CD4-positive, alpha-beta memory T cell (primary cell): ENCODE data around the gene ACAP2. TPM values are rescaled to one million over a fixed set of nuclear protein-coding genes. Genes with fewer than 3 reads are reported as not detected.
"Not testable (repeated sequence)": the region's sequence is repeated elsewhere in the genome, so short reads cannot be mapped to it uniquely, and the experiment has no call there.

Experiments used
- CTCF ChIA-PET: fragments of 350-600 bp; sonication (Branson Sonifier 250); formaldehyde crosslinking; loops from one replicate; lab custom pipeline; 2021; ENCODE audit warnings: inconsistent platforms; ENCODE audit not compliant: partially characterized antibody; lab: Charles Lee
- POLR2A ChIA-PET: fragments of 350-600 bp; sonication (Branson Sonifier 250); formaldehyde crosslinking; loops from one replicate; lab custom pipeline; 2021; ENCODE audit not compliant: partially characterized antibody; lab: Charles Lee
- DNase-seq, 5 donors: peaks; one replicate each; pipeline versions ENCODE4 v3.0.0 to v3.0.0-alpha.2; 2020 to 2022; ENCODE audit warnings: mixed read lengths in 1 of 5
- H3K27ac ChIP-seq: one replicate; pipeline ENCODE4 v1.7.0; 2013; ENCODE audit warnings: low read depth, low read length
- H3K27me3 ChIP-seq: 2 replicates; pipeline ENCODE4 v1.7.0; 2013; ENCODE audit warnings: mild to moderate bottlenecking, low read length, moderate library complexity; ENCODE audit not compliant: insufficient read depth
- H3K36me3 ChIP-seq: 2 replicates; pipeline ENCODE4 v1.7.0; 2013; ENCODE audit warnings: mild to moderate bottlenecking, low read length, moderate library complexity; ENCODE audit not compliant: insufficient read depth
- H3K4me1 ChIP-seq: 2 replicates; pipeline ENCODE4 v1.7.0; 2013; ENCODE audit warnings: mild to moderate bottlenecking, low read length, moderate library complexity; ENCODE audit not compliant: insufficient read depth
- H3K4me3 ChIP-seq, 2 donors: one replicate each; pipeline ENCODE4 v1.7.0; 2013; ENCODE audit warnings: low read length in 2 of 2, mild to moderate bottlenecking in 1 of 2
- H3K9me3 ChIP-seq, 2 donors: one replicate each; pipeline ENCODE4 v1.7.0; 2013; ENCODE audit warnings: low read length in 2 of 2, control low read depth in 1 of 2; ENCODE audit not compliant: control insufficient read depth in 1 of 2
- H3K27ac Mint-ChIP-seq, 7 donors: one replicate each; pipeline ENCODE4 v1.8.0; 2020 to 2021; ENCODE audit warnings: mixed read lengths in 7 of 7, mild to moderate bottlenecking in 6 of 7, inconsistent platforms in 3 of 7, moderate library complexity in 3 of 7
- H3K27me3 Mint-ChIP-seq, 2 donors: one replicate each; pipeline ENCODE4 v1.8.0; 2020 to 2021; ENCODE audit warnings: mixed read lengths in 2 of 2
- H3K36me3 Mint-ChIP-seq, 2 donors: one replicate each; pipeline ENCODE4 v1.8.0; 2020 to 2021; ENCODE audit warnings: mixed read lengths in 2 of 2, inconsistent platforms in 1 of 2, mild to moderate bottlenecking in 1 of 2
- H3K4me1 Mint-ChIP-seq, 4 donors: one replicate each; pipeline ENCODE4 v1.8.0; 2020 to 2021; ENCODE audit warnings: mixed read lengths in 4 of 4, mild to moderate bottlenecking in 1 of 4
- H3K4me3 Mint-ChIP-seq, 8 donors: one replicate each; pipeline ENCODE4 v1.8.0; 2020 to 2021; ENCODE audit warnings: mixed read lengths in 8 of 8, mild to moderate bottlenecking in 7 of 8, moderate library complexity in 6 of 8, inconsistent platforms in 3 of 8
- H3K9me3 Mint-ChIP-seq, 8 donors: one replicate each; pipeline ENCODE4 v1.8.0; 2020 to 2021; ENCODE audit warnings: mixed read lengths in 8 of 8, mild to moderate bottlenecking in 5 of 8, inconsistent platforms in 3 of 8, moderate library complexity in 1 of 8
- intact Hi-C: fragments of 100-400 bp; cut with micrococcal nuclease; formaldehyde crosslinking; loops from one replicate; pipeline ENCODE4 v1.15.1; 2023
- polyA plus RNA-seq, 2 donors: library from polyadenylated mRNA; unstranded; fragments of 300-500 nt; fragmentation: Illumina TruSeq; gene quantifications; one replicate each; pipeline ENCODE4 v1.2.3, GENCODE V29; 2021
- total RNA-seq, 2 experiments: library from RNA; stranded (reverse); gene quantifications; one replicate each; pipeline ENCODE4 v1.2.3, GENCODE V29; 2021

The ACAP2 gene
- total and polyA plus RNA-seq, 4 experiments from 2014 or later = 40.9 to 73.5 (median 63.1) TPM

- Mint-ChIP-seq H3K36me3 (peaks cover 40 to 44% of the 10 kb centered on the region in 2 donors), H3K4me3 (no peak overlapping the region), H3K9me3 (no peaks in the 10 kb centered on the region), H3K27ac (peak overlapping the region in 1 of 7 donors; percentile 30), H3K4me1 (peaks cover 20 to 29% (median 24%) of the 10 kb centered on the region in 4 donors), H3K27me3 (no peaks in the 10 kb centered on the region)
- Histone ChIP-seq H3K27ac (no peak overlapping the region), H3K27me3 (no peaks in the 10 kb centered on the region), H3K4me3 (no peak overlapping the region), H3K9me3 (no peaks in the 10 kb centered on the region), H3K36me3 (no peaks in the 10 kb centered on the region), H3K4me1 (no peaks in the 10 kb centered on the region)
- CTCF ChIA-PET = no interaction called here
- POLR2A ChIA-PET = no interaction called here
- no peak for DNase-seq
- intact Hi-C loops = no loop called here
These were observed 76.5 kb downstream of the ACAP2 start for GRCh38 chr3:195366200-195366925.

DNA sequence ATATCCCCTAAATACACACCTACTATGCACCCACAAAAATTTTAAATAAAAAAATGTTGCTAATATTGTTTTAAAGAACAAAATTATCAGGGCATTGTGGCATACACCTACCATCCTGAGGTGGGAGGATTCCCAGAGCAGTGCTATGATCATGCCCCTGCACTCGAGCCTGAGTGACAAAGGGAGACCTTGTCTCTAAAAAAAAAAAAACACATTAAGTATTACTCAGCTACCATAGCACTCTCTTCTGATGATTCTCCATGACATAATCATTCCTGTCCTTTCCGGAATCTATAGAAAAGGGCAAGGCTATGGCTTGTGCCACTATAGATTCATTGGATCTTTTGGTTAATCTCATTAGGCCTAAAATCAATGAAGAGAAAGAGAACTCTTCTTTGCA is 77.4 kb downstream of the ACAP2 start:
- H3K36me3 Mint-ChIP-seq = peaks cover 34 to 40% of the 10 kb centered on the region in 2 donors
- CTCF ChIA-PET = no interaction called here
- DNase-seq = no peak
- Histone ChIP-seq H3K9me3 (no peaks in the 10 kb centered on the region), H3K36me3 (no peaks in the 10 kb centered on the region), H3K4me1 (no peaks in the 10 kb centered on the region), H3K27me3 (no peaks in the 10 kb centered on the region), H3K4me3 (no peak overlapping the region), H3K27ac (no peak overlapping the region)
- POLR2A ChIA-PET = interaction anchor here (0.7 to 0.8 kb wide), 2 partner anchors 21 to 74 kb away, joined by 3 to 4 read pairs; no protein-coding TSS in a partner anchor
- H3K4me3 Mint-ChIP-seq = no peak overlapping the region
- peaks cover 22 to 34% (median 29%) of the 10 kb centered on the region in 4 donors for H3K4me1 Mint-ChIP-seq
- H3K27ac Mint-ChIP-seq = no peak overlapping the region
- H3K9me3 Mint-ChIP-seq = no peaks in the 10 kb centered on the region
- intact Hi-C loops = no loop called here
- H3K27me3 Mint-ChIP-seq = no peaks in the 10 kb centered on the region

DNA sequence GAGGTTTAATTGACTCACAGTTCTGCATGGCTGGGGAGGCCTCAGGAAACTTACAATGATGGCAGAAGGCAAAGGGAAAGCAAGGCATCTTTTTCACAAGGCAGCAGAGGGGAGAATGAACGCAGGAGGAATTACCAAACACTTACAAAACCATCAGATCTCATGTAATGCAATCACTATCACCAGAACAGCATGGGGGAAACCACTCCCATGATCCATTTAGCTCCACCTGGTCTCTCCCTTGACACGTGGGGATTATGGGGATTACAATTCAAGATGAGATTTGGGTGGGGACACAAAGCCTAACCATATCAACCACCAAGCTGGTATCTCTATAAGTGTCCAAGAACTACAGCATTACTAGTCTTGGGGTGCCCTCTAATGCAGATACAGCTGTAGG is 85.0 kb downstream of the ACAP2 start:
- H3K4me1 Mint-ChIP-seq = peaks cover 34 to 68% (median 50%) of the 10 kb centered on the region in 4 donors
- DNase-seq, H3K27ac ChIP-seq, POLR2A ChIA-PET, H3K36me3 ChIP-seq, H3K9me3 Mint-ChIP-seq, H3K9me3 ChIP-seq, H3K4me3 Mint-ChIP-seq, H3K4me1 ChIP-seq, H3K4me3 ChIP-seq, H3K27me3 Mint-ChIP-seq, H3K27me3 ChIP-seq, intact Hi-C loops: not testable (repeated sequence)
- peak overlapping the region in 6 of 7 donors; percentile 10 to 72 (median 54) for H3K27ac Mint-ChIP-seq
- CTCF ChIA-PET = interaction anchor here (0.5 kb wide), 1 partner anchor 102 kb away, joined by 5 read pairs; no protein-coding TSS in a partner anchor
- H3K36me3 Mint-ChIP-seq = peaks cover 43 to 51% of the 10 kb centered on the region in 2 donors

DNA sequence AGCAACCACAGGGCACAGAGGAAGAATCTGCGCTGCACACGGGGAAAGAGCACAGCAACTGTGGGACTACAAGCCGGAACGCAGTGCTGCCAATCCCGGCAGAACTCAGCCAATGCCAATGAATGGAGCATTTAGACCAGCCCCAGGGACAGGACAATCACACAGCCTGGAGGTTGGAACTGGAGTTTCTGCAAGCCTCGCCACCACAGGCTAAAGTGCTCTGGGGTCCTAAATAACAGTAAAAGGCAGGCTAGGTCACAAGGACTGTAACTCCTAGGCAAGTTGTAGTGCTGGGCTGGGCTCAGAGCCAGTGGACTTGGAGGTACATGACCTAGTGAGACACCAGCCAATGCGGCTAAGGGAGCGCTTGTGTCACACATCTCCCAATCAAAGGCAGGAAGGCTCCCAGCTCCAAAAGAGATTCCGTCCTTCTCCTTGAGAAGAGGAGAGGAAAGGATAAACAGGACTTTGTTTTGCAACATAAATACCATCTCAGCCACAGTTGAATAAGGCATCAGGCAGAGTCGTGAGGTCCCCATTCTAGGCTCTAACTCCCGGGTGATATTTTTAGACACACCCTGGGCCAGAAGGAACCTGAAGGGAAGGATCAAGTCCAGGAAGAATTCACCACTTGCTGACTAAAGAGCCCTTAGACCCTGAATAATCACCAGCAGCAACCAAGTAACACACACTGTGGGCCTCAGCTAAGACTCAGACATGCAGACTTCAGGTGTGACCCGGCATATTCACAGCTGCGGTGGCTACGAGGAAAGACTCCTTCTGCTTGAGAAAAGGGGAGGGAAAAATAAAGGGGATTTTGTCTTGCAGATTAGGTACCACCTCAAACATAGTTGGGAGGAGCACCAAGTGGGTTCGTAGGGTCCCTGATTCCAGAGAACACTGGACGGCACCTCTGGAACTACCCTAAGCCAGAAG is 86.4 kb downstream of the ACAP2 start:
- H3K9me3 Mint-ChIP-seq = peaks cover 0 to 8% (median 0%) of the 10 kb centered on the region in 8 donors
- H3K36me3 Mint-ChIP-seq = peaks cover 40 to 47% of the 10 kb centered on the region in 2 donors
- peaks cover 24 to 58% (median 38%) of the 10 kb centered on the region in 4 donors for H3K4me1 Mint-ChIP-seq
- H3K4me1 ChIP-seq = no peaks in the 10 kb centered on the region
- H3K9me3 ChIP-seq = no peaks in the 10 kb centered on the region
- H3K27me3 ChIP-seq = no peaks in the 10 kb centered on the region
- intact Hi-C loops = no loop called here
- H3K27ac ChIP-seq = no peak overlapping the region
- peaks cover 9% of the 10 kb centered on the region for H3K36me3 ChIP-seq
- ChIA-PET POLR2A (no interaction called here), CTCF (interaction anchor here (0.6 kb wide), 1 partner anchor 499 kb away, joined by 3 read pairs; no protein-coding TSS in a partner anchor)
- H3K4me3 ChIP-seq = no peak overlapping the region
- peak overlapping the region in 2 of 7 donors; percentile 3 to 42 for H3K27ac Mint-ChIP-seq
- H3K27me3 Mint-ChIP-seq = no peaks in the 10 kb centered on the region
- H3K4me3 Mint-ChIP-seq = no peak overlapping the region
- DNase-seq = no peak

DNA sequence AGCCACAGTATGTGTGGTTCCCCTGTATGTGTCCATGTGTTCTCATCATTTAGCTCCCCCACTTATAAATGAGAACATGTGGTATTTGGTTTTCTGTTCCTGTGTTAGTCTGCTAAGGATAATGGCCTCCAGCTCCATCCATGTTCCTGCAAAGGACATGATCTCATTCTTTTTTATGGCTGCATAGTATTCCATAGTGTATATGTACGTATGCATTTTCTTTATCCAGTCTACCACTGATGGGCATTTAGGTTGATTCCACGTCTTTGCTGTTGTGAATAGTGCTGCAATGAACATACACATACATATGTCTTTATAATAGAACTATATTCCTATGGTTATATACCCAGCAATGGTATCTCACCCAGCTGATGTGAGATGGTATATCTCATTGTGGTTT is 88.8 kb downstream of the ACAP2 start:
- H3K27me3 Mint-ChIP-seq, CTCF ChIA-PET, H3K4me3 ChIP-seq, H3K9me3 Mint-ChIP-seq, H3K27me3 ChIP-seq, H3K4me1 ChIP-seq, DNase-seq, H3K4me3 Mint-ChIP-seq, H3K27ac Mint-ChIP-seq, H3K9me3 ChIP-seq, H3K27ac ChIP-seq, POLR2A ChIA-PET, intact Hi-C loops, H3K36me3 ChIP-seq: not testable (repeated sequence)
- Mint-ChIP-seq H3K4me1 (peaks cover 22 to 47% (median 28%) of the 10 kb centered on the region in 4 donors), H3K36me3 (peaks cover 38 to 52% of the 10 kb centered on the region in 2 donors)

DNA sequence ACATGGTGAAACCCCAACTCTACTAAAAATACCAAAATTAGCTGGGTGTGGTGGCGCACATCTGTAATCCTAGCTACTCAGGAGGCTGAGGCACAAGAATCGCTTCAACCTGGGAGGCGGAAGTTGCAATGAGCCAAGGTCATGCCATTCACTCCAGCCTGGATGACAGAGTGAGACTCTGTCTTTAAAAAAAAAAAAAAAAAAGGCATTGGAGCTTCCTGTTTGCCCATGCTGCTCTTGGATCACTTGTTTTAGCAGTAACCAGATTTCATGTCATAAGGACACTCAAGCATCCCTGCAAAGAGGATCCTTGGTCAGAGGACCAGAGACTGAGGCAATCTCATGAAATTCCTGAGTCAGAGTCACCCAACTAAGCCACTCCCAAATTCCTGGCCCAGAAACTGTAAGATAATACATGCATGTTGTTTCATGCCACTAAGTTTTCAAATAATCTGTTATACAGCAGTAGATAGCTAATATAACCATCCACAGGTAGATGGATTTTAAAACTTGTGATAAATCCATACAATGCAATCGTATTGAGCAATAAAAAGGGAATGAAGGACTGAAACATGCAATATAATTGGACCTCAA is 89.8 kb downstream of the ACAP2 start:
- Mint-ChIP-seq H3K27ac (peak overlapping the region in 1 of 7 donors; percentile 2), H3K36me3 (peaks cover 41 to 51% of the 10 kb centered on the region in 2 donors), H3K27me3 (no peaks in the 10 kb centered on the region), H3K4me3 (no peak overlapping the region), H3K9me3 (peaks cover 0 to 8% (median 0%) of the 10 kb centered on the region in 8 donors), H3K4me1 (peaks cover 21 to 40% (median 28%) of the 10 kb centered on the region in 4 donors)
- Histone ChIP-seq H3K27ac (no peak overlapping the region), H3K4me3 (no peak overlapping the region), H3K9me3 (no peaks in the 10 kb centered on the region), H3K27me3 (no peaks in the 10 kb centered on the region), H3K36me3 (peaks cover 9% of the 10 kb centered on the region), H3K4me1 (no peaks in the 10 kb centered on the region)
- POLR2A ChIA-PET = no interaction called here
- CTCF ChIA-PET = no interaction called here
- intact Hi-C loops = no loop called here
- no peak for DNase-seq
